Fibroblast of skin of back (primary cell): ENCODE measurements around the gene GRIN3B.
A peak's percentile ranks its signal among the peaks of the same experiment; 100 is the strongest.

Source experiments
- DNase-seq: peaks from one replicate; pipeline ENCODE4 v3.0.0-alpha.2; 2013

GRIN3B gene

DNA sequence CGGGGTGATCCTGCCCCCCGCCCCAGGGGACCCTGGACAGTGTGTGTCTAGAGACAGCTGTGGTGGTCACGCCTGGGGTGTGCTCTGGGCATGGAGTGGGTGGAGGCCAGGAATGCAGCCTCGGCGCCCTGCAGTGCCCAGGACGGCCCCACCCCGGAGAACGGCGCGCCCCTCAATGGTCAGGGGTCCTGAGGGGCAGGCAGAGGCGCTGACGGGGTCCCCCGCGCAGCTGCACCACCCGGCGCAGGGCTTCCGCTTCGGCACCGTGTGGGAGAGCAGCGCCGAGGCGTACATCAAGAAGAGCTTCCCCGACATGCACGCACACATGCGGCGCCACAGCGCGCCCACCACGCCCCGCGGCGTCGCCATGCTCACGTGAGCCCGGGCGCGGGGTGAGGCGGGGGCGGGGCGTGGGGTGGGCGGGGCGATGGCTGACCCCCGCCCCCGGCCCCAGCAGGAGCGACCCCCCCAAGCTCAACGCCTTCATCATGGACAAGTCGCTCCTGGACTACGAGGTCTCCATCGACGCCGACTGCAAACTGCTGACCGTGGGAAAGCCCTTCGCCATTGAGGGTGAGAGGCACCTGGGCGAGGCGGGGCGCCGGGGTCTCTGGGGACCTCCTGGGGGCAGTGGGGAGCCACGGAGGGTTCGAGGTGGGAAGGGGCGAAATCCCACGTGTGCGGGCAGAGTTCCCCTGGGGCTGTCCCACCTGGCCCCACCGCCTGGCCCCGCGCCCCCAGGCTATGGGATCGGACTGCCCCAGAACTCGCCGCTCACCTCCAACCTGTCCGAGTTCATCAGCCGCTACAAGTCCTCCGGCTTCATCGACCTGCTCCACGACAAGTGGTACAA lies 7.4 kb downstream of the GRIN3B start:
- no peak for DNase-seq

DNA sequence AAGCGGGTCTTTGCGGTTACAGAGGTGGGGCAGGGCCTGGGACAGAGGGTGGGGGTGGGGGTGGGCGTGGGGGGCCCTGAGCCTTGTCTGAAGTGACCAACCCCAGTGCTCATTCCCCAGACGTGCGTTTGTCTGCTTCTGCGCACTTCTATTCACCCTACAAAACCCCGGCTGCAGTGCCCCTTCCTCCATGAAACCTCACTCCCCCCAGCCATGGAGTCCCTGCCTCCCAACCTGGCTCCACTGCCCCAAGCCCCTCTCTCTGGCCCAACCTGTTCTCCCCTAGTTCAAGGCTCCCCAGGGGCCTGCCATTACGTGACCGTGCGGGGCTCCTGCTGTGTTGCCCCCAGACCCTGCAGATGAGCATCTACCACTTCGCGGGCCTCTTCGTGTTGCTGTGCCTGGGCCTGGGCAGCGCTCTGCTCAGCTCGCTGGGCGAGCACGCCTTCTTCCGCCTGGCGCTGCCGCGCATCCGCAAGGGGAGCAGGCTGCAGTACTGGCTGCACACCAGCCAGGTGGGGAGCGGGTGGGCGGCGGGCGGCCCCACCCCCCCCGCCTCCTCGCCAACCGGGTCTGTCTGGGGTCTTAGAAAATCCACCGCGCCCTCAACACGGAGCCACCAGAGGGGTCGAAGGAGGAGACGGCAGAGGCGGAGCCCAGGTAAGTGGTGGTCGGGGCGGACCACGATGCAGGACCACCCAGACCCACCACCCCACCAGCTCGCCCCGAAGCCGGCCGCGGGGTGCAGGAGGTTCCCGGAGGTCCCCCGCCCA lies 8.2 kb downstream of the GRIN3B start:
- no peak for DNase-seq

DNA sequence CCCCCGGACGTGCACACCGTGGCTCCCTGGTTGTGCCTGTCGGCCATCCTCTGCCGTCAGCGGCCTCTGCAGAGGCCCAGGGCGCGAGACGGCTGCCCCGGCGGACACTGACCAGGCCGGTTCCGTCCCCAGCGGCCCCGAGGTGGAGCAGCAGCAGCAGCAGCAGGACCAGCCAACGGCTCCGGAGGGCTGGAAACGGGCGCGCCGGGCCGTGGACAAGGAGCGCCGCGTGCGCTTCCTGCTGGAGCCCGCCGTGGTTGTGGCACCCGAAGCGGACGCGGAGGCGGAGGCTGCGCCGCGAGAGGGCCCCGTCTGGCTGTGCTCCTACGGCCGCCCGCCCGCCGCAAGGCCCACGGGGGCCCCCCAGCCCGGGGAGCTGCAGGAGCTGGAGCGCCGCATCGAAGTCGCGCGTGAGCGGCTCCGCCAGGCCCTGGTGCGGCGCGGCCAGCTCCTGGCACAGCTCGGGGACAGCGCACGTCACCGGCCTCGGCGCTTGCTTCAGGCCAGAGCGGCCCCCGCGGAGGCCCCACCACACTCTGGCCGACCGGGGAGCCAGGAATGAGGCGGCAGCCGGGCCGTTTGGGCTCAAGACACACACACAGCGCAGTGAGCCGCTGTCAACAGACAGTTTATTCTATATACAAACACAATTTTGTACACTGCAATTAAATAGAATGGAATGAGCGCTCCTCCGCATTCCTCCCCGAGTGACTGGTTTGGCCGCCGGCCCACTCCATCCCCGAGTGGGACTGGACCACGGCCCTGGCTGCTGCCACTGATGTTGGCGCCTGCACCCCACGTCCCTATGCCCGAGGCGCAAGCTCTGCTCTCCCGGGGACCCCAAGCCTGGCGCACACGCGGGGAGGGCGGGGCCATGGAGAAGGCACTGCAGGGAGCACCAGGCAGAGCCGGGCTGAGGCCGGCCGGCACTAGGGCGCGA lies 9.1 kb downstream of the GRIN3B start:
- peak; percentile 11 for DNase-seq

DNA sequence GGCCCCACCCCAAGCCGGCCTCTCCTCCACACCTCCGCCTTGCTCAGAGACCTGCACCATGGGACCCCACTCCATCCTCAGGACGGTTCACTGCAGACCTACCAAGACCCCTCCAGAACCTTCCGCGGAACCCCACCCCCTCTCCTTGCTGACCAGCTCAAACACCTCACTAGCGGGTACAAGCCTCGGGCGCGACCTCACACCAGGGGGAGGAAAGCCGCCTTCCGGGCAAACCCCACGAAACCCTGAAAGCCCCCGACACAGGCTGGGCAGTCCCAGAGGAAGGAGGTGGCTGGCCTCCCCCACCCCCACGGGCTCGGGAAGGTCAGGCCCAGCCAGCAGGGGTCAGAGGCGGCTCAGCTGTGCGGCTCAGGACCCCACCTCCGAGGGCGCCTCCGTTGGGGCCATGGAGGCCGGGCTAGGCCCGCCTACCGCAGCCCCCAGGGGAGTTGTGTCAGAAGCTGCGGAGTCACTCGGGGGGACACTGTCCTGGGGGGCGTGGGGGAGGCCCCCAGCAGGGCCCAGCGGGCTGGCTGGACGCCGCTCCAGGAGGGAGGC lies 9.8 kb downstream of the GRIN3B start:
- no peak for DNase-seq

DNA sequence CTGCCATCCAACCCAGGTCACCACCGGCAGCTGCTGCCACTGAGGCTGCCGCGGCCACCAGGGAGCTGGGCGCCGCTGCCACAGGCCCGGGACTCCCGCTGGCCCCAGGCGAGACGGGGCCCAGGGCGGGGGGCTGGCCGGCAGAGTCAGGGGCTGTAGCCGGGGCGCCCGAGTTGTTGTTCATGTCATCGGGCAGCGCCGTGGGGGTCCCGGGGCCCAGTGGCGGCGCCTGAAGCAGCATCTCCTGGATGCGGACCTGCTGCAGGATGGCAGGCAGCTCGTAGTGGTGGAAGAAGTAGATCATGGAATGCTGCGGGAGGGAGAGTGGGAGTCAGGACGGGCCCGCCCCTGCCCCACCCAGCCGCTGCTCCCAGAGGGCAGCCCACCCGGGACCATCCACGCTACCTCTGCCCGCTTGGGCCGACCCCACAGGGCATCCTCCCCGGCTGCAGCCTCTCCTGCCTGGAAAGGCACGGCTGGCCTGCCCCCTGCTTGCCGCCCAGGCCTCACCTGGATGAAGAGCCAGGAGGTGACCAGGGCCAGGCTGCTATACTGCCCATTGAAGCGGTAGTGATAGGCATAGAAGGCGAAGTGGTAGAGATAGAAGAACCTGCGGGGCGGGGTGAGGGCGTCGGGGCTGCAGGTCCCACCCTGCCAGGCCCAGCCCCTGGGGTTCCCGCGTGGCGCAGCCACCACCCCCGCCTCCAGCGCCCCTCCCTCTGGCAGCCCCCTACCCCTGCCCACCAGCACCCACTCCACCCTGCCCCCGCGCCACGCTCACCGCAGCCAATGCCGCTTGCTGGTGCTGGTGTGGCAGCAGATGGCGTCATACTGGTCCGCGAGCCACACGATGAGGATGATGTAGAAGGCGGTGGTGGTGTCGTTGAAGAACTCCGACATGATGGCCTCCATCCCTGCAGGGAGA lies 10.6 kb downstream of the GRIN3B start:
- DNase-seq, result no peak

DNA sequence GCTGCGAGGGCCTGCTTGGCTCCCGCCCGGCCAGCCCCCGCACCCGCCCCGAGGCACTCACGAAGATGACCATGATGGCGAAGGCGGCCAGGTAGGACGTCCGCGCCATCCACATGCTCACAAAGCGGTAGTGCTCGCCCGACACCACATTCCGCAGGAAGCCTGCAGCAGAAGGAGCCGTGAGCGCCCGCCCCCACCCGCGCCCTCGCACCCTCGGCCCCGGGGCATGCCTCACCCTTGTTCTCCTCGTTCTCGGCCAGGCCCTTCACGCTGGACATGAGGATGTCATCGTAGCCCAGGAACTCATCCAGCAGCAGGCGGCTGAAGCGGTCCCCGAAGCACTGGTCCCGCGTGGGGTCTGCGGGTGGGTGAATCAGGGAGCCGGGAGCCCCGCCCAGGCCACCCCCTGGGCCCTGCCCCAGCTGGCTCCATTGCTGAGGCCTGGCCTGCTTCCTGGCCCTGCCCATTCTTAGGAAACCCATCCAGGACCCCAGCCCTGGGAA lies 11.7 kb downstream of the GRIN3B start:
- no peak for DNase-seq

DNA sequence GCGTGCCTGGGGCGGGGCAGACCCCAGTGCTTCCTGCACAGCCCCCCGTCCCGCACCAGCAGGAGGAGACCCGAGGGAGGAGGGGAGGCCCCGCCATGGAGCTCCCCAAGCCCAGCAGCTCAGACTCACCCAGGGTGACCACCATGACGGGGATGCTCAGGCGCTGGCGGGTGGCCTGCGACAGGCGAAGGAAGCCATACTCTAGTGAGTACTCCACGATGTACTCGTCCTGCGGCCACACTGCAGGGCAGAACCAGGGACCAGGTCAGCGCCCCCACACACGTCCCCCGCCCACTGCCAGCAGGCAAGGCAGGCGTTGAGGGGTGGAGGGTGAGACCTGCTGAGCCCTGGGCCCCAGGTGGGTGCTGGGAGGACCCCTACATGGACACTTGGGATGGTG lies 12.1 kb downstream of the GRIN3B start:
- DNase-seq, result no peak

DNA sequence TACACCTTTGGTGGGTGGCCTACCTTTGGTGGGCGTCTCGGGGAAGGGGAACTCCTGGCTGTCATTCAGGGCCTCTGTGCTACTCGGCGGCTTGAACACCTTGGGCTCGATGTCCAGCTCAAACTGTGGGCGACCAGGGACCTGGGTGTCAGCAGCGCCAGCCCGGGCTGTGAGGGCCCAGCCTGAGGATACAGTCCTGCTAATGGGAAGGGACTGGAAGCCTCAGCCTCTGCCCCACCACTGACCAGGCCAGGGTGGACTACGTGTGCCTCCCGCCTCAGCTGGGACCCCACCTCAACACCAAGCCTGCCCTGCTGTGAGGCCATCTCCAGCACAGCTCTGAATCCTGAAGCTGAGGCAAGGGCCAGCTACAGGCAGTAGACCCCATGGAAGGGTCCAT lies 13.0 kb downstream of the GRIN3B start:
- no peak for DNase-seq

DNA sequence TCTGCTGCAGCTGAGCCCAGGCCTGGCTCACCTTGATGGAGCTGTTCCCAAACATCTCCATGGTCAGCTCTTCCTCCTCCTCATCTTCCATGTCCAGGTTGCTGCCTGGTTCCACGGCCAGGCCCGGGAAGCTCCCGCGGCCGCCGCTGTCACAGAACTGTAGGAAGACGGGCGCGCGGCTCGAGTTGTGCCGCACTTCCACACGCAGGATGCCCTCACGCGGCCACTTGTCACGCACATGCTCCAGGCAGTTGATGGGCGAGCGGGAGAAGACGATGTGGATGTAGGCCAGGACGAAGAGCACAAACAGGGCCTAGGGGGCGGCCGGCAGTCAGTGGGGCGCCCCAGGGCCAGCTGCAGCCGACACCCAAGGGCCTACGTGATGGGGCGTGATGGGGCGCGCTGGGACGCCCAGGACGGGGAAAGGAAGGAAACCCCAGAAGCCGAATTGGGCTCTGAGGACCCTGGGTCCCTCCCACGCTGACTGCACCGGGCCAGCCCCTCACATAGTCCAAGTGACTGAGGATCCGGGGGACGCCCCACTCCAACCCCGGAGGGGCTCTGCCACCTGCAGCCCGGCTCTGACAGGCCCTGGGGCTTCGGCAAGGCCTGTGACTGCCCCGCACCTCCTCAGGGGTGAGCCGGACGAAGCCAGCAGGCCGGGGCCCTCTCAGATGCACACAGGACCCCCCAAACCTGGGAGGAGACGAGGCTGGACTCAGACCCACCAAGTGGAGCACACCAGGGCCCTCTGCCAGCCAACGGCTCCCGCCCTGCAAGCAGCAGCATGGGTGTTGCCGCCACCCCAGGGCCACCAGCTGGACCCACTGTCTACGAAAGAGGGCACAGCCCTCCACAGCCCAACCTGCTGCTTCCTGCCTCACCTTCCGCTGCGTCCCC lies 14.2 kb downstream of the GRIN3B start:
- no peak for DNase-seq

DNA sequence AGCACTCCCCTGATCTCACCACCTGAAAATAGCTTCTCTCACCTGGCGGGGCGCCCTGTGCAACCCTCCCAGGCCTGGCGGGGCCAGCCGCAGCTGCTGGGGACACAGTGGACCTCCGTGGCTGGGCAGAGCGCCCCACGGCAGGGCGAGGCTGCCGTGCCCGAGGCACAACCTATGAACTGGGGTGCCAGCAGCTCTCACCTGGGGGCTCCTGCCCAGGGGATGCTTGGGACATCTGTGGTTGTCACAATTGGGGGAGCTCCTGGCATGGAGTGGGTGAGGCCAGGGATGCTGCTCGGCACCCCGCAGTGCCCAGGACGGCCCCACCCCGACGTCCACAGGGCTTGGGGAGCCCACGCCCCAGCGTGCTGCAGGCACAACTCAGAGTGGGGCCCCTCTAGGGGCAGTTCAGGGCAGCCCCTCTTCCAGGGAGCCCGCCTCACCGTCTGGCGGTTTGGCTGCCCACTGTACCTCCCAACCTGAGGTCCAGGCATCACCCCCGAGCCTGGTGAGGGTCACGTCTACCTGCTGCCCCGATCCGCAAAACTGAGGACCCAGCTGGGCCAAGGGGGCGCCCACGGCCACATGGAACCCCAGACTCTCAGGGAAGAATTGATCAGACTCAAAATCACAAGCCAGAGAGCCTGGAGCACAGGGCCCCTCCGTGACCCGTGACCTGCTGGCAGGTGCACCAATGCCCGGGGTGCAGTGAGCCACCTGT lies 15.0 kb downstream of the GRIN3B start:
- DNase-seq, result no peak

DNA sequence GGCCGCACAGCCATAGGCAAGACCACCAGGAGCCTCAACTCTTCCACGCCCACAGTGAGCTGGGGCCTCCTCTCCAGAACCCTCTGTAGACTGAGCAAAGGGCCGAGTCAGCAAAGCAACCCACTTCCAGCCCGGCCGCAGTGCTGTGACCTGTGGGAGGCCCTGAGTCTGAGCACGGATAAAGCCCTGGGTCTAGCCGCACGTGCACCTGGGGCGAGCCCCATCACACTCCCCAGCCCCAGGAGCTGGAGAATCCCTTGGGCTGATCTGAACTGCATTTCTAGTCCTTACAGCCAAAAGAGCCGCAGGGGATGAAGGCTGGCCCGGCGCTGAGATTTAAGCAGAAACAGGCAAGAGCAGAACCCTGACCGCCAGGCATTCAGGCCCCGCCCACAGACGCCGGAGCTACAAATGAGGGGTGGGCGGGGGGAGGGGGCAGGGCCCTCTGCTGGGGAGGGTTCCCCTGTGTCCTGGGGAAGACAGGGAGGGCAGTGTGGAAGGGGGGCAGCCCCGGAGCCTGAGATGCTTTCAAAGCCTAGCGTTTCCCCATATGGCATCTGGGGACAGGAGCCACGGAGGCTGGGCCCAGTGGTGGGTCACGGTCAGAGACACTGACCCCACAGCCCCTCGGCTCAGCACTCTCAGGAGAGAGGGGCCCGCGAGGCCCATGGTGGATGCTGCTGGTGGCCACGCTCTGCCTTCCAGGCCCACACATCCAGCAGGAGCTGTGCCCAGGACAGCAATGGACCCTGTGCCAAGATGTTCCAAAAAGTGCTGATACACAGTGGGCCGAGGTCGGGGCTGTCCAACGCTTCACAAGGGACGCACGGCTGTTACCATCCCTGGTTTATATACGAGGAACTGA lies 15.8 kb downstream of the GRIN3B start:
- DNase-seq, result no peak

DNA sequence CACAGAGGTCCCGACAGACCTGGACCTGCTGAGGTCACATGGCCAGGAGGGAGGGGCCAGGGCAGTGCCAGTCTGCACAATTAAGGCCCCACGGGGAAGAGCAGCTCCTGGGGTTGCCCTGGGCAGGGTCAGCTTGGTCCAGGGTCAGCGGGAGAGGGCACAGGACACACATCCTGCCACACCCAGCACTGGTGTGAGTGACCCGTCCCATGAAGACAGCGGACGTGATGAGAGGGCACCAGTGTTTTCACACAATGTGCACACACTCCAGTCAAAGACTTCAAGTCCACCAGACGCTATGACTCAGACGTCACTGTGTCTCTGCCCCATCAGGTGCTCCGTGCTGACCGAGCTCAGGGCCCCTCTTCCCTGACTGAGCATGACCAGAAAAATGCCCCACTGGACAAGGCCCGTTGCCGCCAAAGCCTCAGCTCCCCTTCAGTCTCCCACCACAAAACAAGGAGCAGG lies 16.5 kb downstream of the GRIN3B start:
- DNase-seq, result peak; percentile 55

DNA sequence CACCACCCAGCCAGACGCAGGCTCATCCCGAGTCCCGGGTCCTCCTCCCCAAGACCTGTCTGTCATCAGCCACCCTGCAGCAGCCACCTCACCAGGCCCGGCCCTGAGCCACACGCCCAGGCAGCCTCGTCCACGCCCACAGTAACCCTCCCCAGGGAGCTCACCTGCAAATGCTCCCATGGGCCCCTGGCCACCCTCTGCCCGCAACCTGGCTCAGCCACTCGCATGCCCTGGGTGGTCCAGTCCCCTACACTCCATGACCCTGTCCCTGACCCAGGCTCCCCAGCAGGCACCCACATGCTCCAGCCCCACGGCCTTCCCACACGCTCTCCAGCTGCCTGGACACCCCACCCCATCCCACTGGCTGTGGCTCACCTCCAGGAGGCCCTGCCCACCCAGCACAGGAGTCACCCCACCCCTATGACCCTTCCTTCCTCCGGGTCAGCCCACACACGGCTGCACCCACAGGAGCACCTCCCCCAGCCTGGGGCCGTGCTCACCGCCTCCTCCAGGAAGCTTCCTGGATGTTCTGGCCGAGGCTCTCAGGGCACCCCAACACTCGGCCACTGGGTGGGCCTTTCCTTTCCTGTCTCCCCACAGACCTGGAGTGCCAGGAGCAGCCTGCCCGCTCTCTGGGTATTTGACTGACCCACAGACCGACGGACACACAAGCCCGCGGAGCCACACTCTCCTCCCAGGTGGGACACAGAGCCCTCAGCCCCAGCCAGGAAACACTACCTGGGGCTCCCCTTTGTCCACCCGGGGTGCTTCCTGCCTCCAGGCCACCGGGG lies 17.1 kb downstream of the GRIN3B start:
- DNase-seq, result no peak

DNA sequence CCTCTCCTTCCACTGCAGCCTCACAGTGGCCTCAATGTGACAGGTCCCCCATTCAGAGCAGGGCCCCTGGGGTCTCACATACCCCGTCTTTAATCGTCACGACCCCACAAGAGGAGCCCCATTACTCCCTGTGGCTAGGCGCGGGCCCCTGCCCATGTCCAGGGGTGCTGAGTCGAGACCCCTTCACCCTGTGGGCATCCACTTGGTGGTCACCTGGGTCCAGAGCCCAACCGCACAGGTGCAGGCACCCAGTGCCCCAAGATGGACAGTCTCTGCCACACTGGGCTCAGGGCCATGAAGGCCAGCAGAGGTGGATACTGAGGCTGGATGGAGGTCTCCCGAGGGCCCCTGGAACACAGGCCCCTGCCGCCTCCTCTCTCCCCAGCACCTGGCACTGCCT lies 17.7 kb downstream of the GRIN3B start:
- DNase-seq, result no peak

DNA sequence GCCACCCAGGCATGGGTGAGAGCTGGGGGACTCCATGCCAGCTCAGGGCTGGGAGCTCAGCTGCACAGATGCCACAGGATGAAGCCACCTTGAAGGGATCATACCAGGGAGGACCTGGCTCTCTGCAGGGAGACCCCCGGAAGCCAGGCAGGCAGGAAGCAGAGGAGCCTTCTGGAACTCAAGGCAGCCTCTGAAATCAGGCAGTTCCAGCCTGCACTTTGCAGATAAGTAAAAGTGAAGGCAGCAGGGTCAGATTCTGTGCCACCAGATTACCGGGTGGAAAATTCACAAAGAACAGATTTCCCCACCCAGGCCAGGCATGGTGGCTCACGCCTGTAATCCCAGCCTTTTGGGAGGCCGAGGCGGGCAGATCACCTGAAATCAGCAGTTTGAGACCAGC lies 18.2 kb downstream of the GRIN3B start:
- DNase-seq, result no peak

DNA sequence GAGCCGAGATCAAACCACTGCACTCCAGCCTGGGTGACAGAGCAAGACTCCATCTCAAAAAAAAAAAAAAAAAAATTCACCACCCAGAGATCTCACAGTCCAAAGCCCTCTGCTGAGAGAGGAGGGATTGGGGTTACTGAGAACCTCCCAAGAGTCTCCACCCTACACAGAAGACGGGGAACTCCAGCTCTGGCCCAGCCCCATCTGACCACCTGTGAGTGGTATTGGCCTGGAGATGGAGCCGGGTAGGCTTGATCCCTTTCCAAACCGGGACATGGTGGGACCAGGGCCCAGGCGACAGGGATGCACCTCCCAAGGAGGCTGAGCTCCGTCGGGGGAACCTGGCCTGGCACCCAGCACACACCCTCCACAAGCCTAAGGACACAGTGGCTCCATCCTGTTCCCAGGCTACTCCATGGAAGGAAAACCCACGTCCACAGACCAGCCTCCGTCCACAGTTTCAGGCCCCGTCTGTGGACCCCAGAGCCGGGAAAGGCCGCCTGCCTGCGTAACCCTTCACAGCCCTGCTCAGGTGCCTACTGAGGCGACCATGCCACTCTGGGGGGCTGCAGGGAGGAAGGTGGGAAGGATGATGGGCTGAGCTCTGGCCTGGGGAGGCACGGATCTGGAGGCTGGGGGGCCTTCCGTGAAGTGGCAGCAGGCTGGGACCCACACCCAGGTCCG lies 18.9 kb downstream of the GRIN3B start:
- no peak for DNase-seq

DNA sequence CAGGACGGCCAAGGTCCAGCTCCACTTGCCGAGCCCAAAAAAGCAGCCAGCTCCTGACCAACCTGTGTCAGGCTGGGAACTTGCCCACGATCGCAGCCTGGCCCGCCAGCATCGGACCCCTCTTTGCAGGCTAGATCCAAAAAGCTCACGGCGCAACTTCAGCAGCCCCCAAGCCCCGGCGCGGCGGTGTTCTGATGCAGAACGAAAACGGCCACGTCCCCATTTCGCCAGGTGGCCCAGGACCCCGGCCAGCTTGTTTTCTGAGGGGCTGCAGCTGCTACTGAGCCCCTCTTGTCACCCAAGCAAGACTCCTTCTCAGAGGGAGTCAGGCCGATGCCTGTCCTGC lies 19.4 kb downstream of the GRIN3B start:
- no peak for DNase-seq
